K562 (cell line): ENCODE data around the gene NDUFA7. TPM values are rescaled to one million over a fixed set of nuclear protein-coding genes. Genes with fewer than 3 reads are reported as not detected.

ENCODE experiments used
- ATAC-seq: fragments of 200-7000 bp; cut with Tn5 transposase; 3 replicates; pipeline ENCODE4 v1.9.1; 2020; ENCODE audit warnings: moderate library complexity
- BruUV-seq: library from RNA; stranded (reverse); fragments of 400-500 nt; replicated peaks from 2 replicates; lab custom pipeline; 2021; lab: Mats Ljungman, UMichigan
- CTCF ChIA-PET: fragments of 300-600 bp; formaldehyde crosslinking; extraction: SDS; loops from one replicate; lab custom pipeline; 2021; ENCODE audit warnings: low intra/inter-chr PET ratio; lab: Yijun Ruan, JAX
- POLR2A ChIA-PET: fragments of 300-600, 350-650 bp; sonication (Branson Sonifier 250); formaldehyde crosslinking; extraction: SDS; loops from one replicate; lab custom pipeline; 2021; ENCODE audit warnings: antibody characterized with exemption, inconsistent platforms; lab: Yijun Ruan, JAX
- DNase-seq, 4 experiments: peaks; one replicate each; pipeline versions ENCODE4 v3.0.0 to v3.0.0-alpha.2; 2011 to 2018; ENCODE audit warnings: low spot score in 3 of 4, mixed read lengths in 3 of 4; ENCODE audit errors: extremely low read depth in 1 of 4
- FAIRE-seq: peaks from 2 replicates; lab custom pipeline; 2011; peaks lifted over from hg19 to GRCh38; lab: Jason Lieb, UNC
- H2AFZ ChIP-seq: 2 replicates; pipeline ENCODE4 v1.6.0; 2011; ENCODE audit warnings: low read depth, low read length, control low read depth, inconsistent platforms
- H3K27ac ChIP-seq: fragments of 200-600 bp; 3 replicates; pipeline ENCODE4 v1.8.0; 2011; ENCODE audit warnings: low read depth, mild to moderate bottlenecking, control low read depth, inconsistent platforms, low read length, moderate library complexity, mixed read lengths; ENCODE audit errors: extremely low read depth
- H3K27me3 ChIP-seq, 2 experiments: fragments of 300-600 bp in 1 of 2; 2 replicates in 1 of 2; 3 replicates in 1 of 2; pipeline versions ENCODE4 v1.6.0 to v1.8.0; 2011; ENCODE audit warnings: inconsistent platforms in 2 of 2, low read length in 2 of 2, mild to moderate bottlenecking in 1 of 2, mixed read lengths in 1 of 2, moderate library complexity in 1 of 2; ENCODE audit not compliant: control insufficient read depth in 2 of 2, insufficient read depth in 2 of 2
- H3K36me3 ChIP-seq: fragments of 300-600 bp; 3 replicates; pipeline ENCODE4 v1.8.0; 2011; ENCODE audit warnings: mild to moderate bottlenecking, low read length, inconsistent platforms; ENCODE audit not compliant: control insufficient read depth, insufficient read depth
- H3K4me1 ChIP-seq, 2 experiments: fragments of 200-600 bp in 1 of 2; replicated peaks in 1 of 2; 2 replicates in 1 of 2; 3 replicates in 1 of 2; pipeline versions ENCODE4 v1.5.1 to v1.8.0; 2011; ENCODE audit warnings: inconsistent platforms in 2 of 2, low read length in 2 of 2, mild to moderate bottlenecking in 1 of 2, mixed read lengths in 1 of 2, moderate library complexity in 1 of 2; ENCODE audit not compliant: control insufficient read depth in 2 of 2, insufficient read depth in 2 of 2
- H3K4me2 ChIP-seq: 2 replicates; pipeline ENCODE4 v1.6.1; 2011; ENCODE audit warnings: low read length, control low read depth, inconsistent platforms, mixed read lengths; ENCODE audit not compliant: insufficient read depth
- H3K4me3 ChIP-seq: fragments of 200-600 bp; sonication (generic), shearing (Covaris generic); 2 replicates; pipeline ENCODE4 v1.5.1; 2016; ENCODE audit warnings: control low read depth, inconsistent platforms
- H3K79me2 ChIP-seq: fragments of 200-600 bp; 3 replicates; pipeline ENCODE4 v1.8.0; 2011; ENCODE audit warnings: low read length, inconsistent platforms; ENCODE audit not compliant: control insufficient read depth, insufficient read depth
- H3K9ac ChIP-seq, 2 experiments: 2 replicates each; pipeline versions ENCODE4 v1.6.0 to v1.6.1; 2011; ENCODE audit warnings: low read depth in 2 of 2, low read length in 2 of 2, control low read depth in 1 of 2, inconsistent platforms in 1 of 2, mild to moderate bottlenecking in 1 of 2, mixed read lengths in 1 of 2; ENCODE audit not compliant: insufficient read depth in 1 of 2
- H3K9me1 ChIP-seq: one replicate; pipeline ENCODE4 v1.6.0; 2011; ENCODE audit warnings: inconsistent platforms, mild to moderate bottlenecking, low read length, moderate library complexity; ENCODE audit not compliant: control insufficient read depth, insufficient read depth
- H3K9me3 ChIP-seq: replicated peaks from 2 replicates; pipeline ENCODE4 v1.5.1; 2011; ENCODE audit warnings: low read depth, low read length, inconsistent platforms; ENCODE audit not compliant: control insufficient read depth, insufficient read depth
- H4K20me1 ChIP-seq: replicated peaks from 2 replicates; pipeline ENCODE4 v1.6.1; 2011; ENCODE audit warnings: low read length, inconsistent platforms, mixed read lengths; ENCODE audit not compliant: control insufficient read depth, insufficient read depth
- BRCA1 ChIP-seq, 2 experiments: fragments of 450-650 bp in 1 of 2; sonication (generic) in 1 of 2; formaldehyde crosslinking in 1 of 2; IDR thresholded peaks; 2 replicates each; pipeline versions ENCODE4 v1.5.0 to v1.6.1; 2017 to 2020; ENCODE audit warnings: mild to moderate bottlenecking in 1 of 2, missing genetic modification reagents in 1 of 2
- NEUROD1 ChIP-seq: fragments of 150-350 bp; IDR thresholded peaks from 2 replicates; pipeline ENCODE4 v1.6.1; 2014; ENCODE audit warnings: borderline replicate concordance, low read length, low read depth; ENCODE audit not compliant: partially characterized antibody
- NFIX ChIP-seq: fragments of 250-450 bp; sonication (Bioruptor Pico); IDR thresholded peaks from 2 replicates; pipeline ENCODE4 v1.4.0; 2020; ENCODE audit warnings: low read depth, mild to moderate bottlenecking, moderate library complexity
- SMARCA4 ChIP-seq: fragments of 450-650 bp; IDR thresholded peaks from 2 replicates; pipeline ENCODE4 v1.6.1; 2016
- SMARCE1 ChIP-seq: fragments of 450-650 bp; IDR thresholded peaks from 2 replicates; pipeline ENCODE4 v1.7.1; 2016; ENCODE audit warnings: mild to moderate bottlenecking
- SUPT5H ChIP-seq: fragments of 450-650 bp; IDR thresholded peaks from 2 replicates; pipeline ENCODE4 v1.6.1; 2016
- TARDBP ChIP-seq: fragments of 450-650 bp; IDR thresholded peaks from 2 replicates; pipeline ENCODE4 v1.6.1; 2016
- ZBTB7A ChIP-seq: IDR thresholded peaks from 2 replicates; pipeline ENCODE4 v1.6.1; 2011; ENCODE audit warnings: low read depth, mild to moderate bottlenecking, low read length, moderate library complexity, borderline replicate concordance; ENCODE audit not compliant: control insufficient read depth
- WGBS: fragments of 100-300 bp; shearing (Covaris generic); methylation state at CpG from one replicate; pipeline ENCODE4 v1.1.6; 2016; ENCODE audit warnings: low coverage, mixed read lengths; ENCODE audit not compliant: insufficient coverage; ENCODE audit errors: missing lambda C conversion rate; 5-methylcytosine and 5-hydroxymethylcytosine counted together
- in situ Hi-C: fragments of 300-500 bp; cut with MboI; formaldehyde crosslinking; loops from 4 replicates; pipeline ENCODE4 v1.15.0; 2018; ENCODE audit warnings: inconsistent platforms, mixed read lengths
- intact Hi-C: fragments of 100-400 bp; cut with micrococcal nuclease; formaldehyde crosslinking; loops from 2 replicates; pipeline ENCODE4 v1.14.2; 2022
- polyA plus RNA-seq, 8 experiments: library from polyadenylated mRNA; depleted of rRNA in 4 of 8; stranded (reverse) in 5 of 8; unstranded in 3 of 8; fragments of >200 nt; fragmentation: Nextera tagmentation in 2 of 8; fragmentation: Illumina TruSeq in 1 of 8; extraction: Ambion mirVana in 2 of 8; extraction: Trizol in 1 of 8; gene quantifications; 2 replicates each; pipeline versions ENCODE4 v1.2.1 to v1.2.3, GENCODE V29; 2011 to 2014; ENCODE audit warnings: inconsistent platforms in 1 of 8, missing spikeins in 1 of 8
- total RNA-seq, 7 experiments: library from RNA; depleted of rRNA in 6 of 7; stranded (reverse); fragments of >200 nt in 6 of 7; fragmentation: Illumina TruSeq in 2 of 7; extraction: Trizol in 2 of 7; gene quantifications; 2 replicates each; pipeline versions ENCODE4 v1.2.1 to v1.2.3, GENCODE V29; 2011 to 2021; ENCODE audit warnings: low replicate concordance in 1 of 7
- TF ChIP-seq, protein P1 (sequence below): fragments of 450-650 bp; IDR thresholded peaks from 2 replicates; pipeline ENCODE4 v1.7.1; 2018; ENCODE audit warnings: mild to moderate bottlenecking, low read depth; ENCODE audit not compliant: partially characterized antibody

Gene NDUFA7
- total and polyA plus RNA-seq, 9 of the 15 experiments (the other 6 are each of a cell fraction or from before 2014, with no cell fraction given), result 70.8 to 348 (median 142) TPM

DNA sequence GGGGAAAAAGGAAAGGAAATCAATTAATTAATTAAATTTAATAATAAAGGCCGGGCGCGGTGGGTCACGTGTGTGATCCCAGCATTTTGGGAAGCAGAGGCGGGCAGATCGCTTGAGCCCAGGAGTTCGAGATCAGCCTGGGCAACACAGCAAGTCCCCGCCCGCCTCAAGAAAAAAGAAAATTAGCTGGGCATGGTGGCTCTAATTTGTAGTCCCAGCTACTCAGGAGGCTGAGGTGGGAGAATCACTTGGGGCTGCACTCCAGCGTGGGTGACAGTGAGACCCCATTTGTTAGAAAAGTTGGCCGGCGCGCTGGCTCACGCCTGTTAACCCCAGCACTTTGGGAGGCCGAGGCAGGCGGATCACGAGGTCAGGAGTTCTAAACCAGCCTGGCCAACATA, 12.3 kb downstream of the NDUFA7 start:
- CTCF ChIA-PET, result no interaction called here
- BruUV-seq, result no TSS peak
- in situ Hi-C loops, result loop anchor here (5.0 kb wide), 1 partner anchor 42 kb away; no protein-coding TSS in a partner anchor

More for the DNA sequence above, 12.3 kb downstream of the NDUFA7 start:
- Histone ChIP-seq H3K4me1 (peaks cover 28 to 58% of the 10 kb centered on the region in 2 experiments; a peak in 4 of 5 replicates), H3K36me3 (peaks cover 47% of the 10 kb centered on the region; the same call in 2 of the 3 replicates), H4K20me1 (no peaks in the 10 kb centered on the region; the same call in 1 of the 2 replicates), H3K9ac (peak overlapping the region; percentile 62 to 92; a peak in 3 of 4 replicates), H3K9me1 (no peaks in the 10 kb centered on the region), H3K27ac (peak overlapping the region; percentile 85; the same call in 2 of the 3 replicates), H3K79me2 (peaks cover 25% of the 10 kb centered on the region), H3K9me3 (no peaks in the 10 kb centered on the region), H3K4me2 (peak overlapping the region; percentile 96), H3K4me3 (peak overlapping the region; percentile 51; the same call in 1 of the 2 replicates)
- WGBS, result 64% methylated on average over 15 of the region's 17 CpGs
- ATAC-seq, result no peak
- no peak for FAIRE-seq
- intact Hi-C loops, result no loop called here
- DNase-seq, result no peak
- POLR2A ChIA-PET, result interaction anchor here (1.4 to 2.0 kb wide), 2 partner anchors 12 to 15 kb away, joined by 4 to 14 read pairs; partner anchors contain the start of genes NDUFA7 and RPS28
- TF ChIP-seq TARDBP (no peak), SMARCA4 (no peak), BRCA1 (IDR thresholded peaks at IDR 0.05) (no peak), BRCA1 (CRISPR knock-in tag; IDR thresholded peaks at IDR 0.05) (no peak), SMARCE1 (no peak), ZBTB7A (no peak), SUPT5H (no peak), NEUROD1 (no peak), NFIX (no peak)
- TF ChIP-seq, protein P1, sequence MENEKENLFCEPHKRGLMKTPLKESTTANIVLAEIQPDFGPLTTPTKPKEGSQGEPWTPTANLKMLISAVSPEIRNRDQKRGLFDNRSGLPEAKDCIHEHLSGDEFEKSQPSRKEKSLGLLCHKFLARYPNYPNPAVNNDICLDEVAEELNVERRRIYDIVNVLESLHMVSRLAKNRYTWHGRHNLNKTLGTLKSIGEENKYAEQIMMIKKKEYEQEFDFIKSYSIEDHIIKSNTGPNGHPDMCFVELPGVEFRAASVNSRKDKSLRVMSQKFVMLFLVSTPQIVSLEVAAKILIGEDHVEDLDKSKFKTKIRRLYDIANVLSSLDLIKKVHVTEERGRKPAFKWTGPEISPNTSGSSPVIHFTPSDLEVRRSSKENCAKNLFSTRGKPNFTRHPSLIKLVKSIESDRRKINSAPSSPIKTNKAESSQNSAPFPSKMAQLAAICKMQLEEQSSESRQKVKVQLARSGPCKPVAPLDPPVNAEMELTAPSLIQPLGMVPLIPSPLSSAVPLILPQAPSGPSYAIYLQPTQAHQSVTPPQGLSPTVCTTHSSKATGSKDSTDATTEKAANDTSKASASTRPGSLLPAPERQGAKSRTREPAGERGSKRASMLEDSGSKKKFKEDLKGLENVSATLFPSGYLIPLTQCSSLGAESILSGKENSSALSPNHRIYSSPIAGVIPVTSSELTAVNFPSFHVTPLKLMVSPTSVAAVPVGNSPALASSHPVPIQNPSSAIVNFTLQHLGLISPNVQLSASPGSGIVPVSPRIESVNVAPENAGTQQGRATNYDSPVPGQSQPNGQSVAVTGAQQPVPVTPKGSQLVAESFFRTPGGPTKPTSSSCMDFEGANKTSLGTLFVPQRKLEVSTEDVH, result no peak
- TF ChIP-seq, all 486 proteins: peak for 0
- Histone ChIP-seq H2AFZ (no peak overlapping the region), H3K27me3 (no peaks in the 10 kb centered on the region)
